Keratinocyte (primary cell): ENCODE results near the gene TSHZ3.

ENCODE experiments used
- CTCF ChIP-seq, 3 experiments: IDR thresholded peaks in 1 of 3; conservative IDR thresholded peaks in 1 of 3; optimal IDR thresholded peaks in 1 of 3; 2 replicates in 2 of 3; 3 replicates in 1 of 3; pipeline versions ENCODE3 to v1.5.1; 2011; ENCODE audit warnings: low read length in 3 of 3, mild to moderate bottlenecking in 3 of 3, moderate library complexity in 2 of 3, control low read depth in 1 of 3, inconsistent platforms in 1 of 3; ENCODE audit not compliant: insufficient read depth in 2 of 3; ENCODE audit errors: extremely low read depth in 1 of 3
- EZH2 ChIP-seq: IDR thresholded peaks from one replicate; pipeline ENCODE4 v1.6.1; 2012; ENCODE audit warnings: inconsistent platforms, mild to moderate bottlenecking, low read length, moderate library complexity

- TF ChIP-seq CTCF (optimal IDR thresholded peaks at IDR 0.05 in 1 of 3, IDR thresholded peaks at IDR 0.05 in 1 of 3, conservative IDR thresholded peaks at IDR 0.05 in 1 of 3; ENCODE audit: extremely low read depth in 1 of 3, insufficient read depth in 2 of 3, low read length in 3 of 3) (no peak), EZH2 (no peak)
Observed at GRCh38 chr19:31310432-31311133, 38.7 kb downstream of the TSHZ3 start.
